Retinal pigment epithelial cell (primary cell): Measurements from ENCODE around the gene ARHGDIG.

Experiments used
- DNase-seq: peaks from one replicate; pipeline ENCODE4 v3.0.0-alpha.2; 2010; ENCODE audit warnings: low read depth
- H3K4me3 ChIP-seq: 2 replicates; pipeline ENCODE4 v1.5.1; 2011; ENCODE audit warnings: mild to moderate bottlenecking, low read length, control low read depth, moderate library complexity
- TF ChIP-seq, protein P1 (sequence below): conservative IDR thresholded peaks from 2 replicates; pipeline ENCODE4 v1.5.1; 2011; ENCODE audit warnings: low read depth, low read length, control low read depth, inconsistent platforms

Gene ARHGDIG

DNA sequence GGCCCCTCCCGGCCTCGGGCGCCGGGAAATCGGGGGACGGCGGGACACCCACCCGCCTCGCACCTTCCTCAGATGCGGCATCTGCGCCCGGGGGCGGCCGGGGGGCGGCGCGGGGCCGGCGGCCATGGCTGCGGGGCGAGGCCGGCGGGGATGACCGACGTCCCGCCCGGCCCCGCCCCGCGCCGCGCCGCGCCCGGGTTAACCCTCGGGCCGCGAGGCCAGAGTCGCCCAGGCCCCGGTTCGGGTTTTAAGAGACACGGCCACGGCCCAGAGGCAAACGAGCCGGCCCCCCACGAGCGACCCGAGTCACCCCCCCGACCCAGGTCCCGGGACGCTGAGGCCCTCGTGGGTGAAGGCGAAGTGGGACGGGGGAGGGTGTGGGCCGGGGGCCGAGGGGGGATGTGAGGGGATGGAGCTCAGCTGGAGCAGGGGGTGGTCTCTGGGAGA is 4.6 kb upstream of the ARHGDIG start, which contains the start of gene RGS11:
Gene RGS11 (minus strand): TSS at position 159 of the 447 bp plus-strand sequence. CDS start 33 bp downstream, at position 126.
- no peak for DNase-seq
- peak within 1 kb of the TSS; percentile 37 for H3K4me3 ChIP-seq
- TF ChIP-seq, protein P1, sequence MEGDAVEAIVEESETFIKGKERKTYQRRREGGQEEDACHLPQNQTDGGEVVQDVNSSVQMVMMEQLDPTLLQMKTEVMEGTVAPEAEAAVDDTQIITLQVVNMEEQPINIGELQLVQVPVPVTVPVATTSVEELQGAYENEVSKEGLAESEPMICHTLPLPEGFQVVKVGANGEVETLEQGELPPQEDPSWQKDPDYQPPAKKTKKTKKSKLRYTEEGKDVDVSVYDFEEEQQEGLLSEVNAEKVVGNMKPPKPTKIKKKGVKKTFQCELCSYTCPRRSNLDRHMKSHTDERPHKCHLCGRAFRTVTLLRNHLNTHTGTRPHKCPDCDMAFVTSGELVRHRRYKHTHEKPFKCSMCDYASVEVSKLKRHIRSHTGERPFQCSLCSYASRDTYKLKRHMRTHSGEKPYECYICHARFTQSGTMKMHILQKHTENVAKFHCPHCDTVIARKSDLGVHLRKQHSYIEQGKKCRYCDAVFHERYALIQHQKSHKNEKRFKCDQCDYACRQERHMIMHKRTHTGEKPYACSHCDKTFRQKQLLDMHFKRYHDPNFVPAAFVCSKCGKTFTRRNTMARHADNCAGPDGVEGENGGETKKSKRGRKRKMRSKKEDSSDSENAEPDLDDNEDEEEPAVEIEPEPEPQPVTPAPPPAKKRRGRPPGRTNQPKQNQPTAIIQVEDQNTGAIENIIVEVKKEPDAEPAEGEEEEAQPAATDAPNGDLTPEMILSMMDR, result no peak

- DNase-seq, result no peak
- H3K4me3 ChIP-seq, result no peak overlapping the region
- TF ChIP-seq, protein P1, result no peak
Observed at GRCh38 chr16:276426-277077, 3.8 kb upstream of the ARHGDIG start.

DNA sequence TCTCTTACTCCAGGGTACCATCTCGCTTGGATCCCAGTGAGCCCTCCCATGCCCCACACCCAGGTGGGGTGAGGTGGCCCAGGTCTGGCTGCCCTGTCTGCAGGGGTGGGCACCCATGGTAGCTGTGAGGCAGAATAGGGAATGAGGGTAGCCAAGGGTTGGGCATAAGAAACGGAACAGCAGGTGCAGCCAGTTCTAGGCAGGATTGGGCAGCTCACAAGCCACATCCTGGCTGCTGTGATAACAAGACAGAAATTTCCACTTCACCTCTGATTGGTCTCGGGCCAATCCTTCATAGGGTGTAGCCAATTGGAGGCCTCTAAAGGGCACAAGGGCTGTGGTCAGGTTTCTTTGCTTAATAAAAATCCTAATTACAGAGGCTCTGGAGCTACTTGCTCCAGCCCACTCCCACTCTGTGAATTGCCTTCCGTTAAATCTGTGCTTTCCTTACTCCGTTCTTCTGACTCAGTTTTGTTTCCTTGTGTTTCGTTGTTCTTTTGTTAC is 1.5 kb upstream of the ARHGDIG start:
- TF ChIP-seq, protein P1, result no peak
- H3K4me3 ChIP-seq, result no peak overlapping the region
- DNase-seq, result peak; percentile 39

DNA sequence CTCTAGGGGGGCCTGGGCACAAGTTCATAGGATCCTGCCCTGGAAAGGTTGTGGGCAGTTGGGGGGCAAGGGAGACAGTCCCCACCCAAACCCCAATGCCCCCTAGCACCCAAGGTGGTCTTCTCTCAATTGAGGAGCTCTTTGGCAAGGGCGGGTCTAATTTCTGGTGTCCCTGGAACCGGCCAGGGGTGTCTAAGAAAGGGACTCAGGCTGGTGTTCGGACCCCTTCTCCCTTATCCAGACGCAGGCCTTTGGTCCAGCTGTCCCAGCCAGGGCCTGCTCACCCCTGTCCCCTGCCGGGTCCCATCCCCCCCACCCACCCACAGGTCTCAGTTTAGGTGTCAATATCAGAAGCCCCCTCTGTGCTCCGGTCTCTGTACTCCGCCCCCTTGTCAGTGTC is 860 bp upstream of the ARHGDIG start:
- TF ChIP-seq, protein P1, result no peak
- H3K4me3 ChIP-seq, result no peak overlapping the region

DNA sequence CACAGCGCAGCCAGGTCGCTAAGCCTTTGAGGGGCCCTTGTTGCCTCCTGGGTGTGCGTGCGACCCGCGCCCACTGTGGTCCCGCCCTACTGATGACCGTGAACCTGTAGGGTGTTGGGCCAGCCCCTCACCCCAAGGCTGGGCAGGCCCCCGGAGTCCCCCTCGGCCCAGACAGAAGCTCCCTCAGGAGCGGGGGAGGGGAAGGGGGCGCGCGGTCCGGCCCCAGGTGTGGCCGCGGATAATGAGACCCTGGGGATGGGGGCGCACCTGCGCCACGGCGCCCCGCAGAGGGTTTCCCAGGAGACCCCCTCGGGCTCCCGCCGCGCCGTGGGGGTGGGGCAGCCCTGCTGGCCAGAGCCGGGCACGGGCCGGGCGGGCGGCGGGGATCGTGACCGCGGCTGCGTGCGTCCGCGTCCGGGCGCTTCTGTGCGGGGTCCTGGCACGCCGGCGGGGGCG is 358 bp upstream of the ARHGDIG start:
- TF ChIP-seq, protein P1, result no peak
- no peak for DNase-seq

More for the DNA sequence above, 860 bp upstream of the ARHGDIG start:
- DNase-seq, result no peak

GRCh38 chr16:280991-281659 is 734 bp downstream of the ARHGDIG start:
- no peak for DNase-seq
- H3K4me3 ChIP-seq, result peak overlapping the region; percentile 34
- TF ChIP-seq, protein P1, result no peak

More for the DNA sequence above, 358 bp upstream of the ARHGDIG start:
- H3K4me3 ChIP-seq, result peak overlapping the region; percentile 23
